Suprapubic skin (tissue), 4 donors: Measurements from ENCODE around the gene CDC45.

Experiments used
- POLR2A ChIP-seq, 2 donors: fragments of 450-650 bp; IDR thresholded peaks; one replicate each; pipeline ENCODE4 v1.6.1; 2017; ENCODE audit warnings: antibody characterized with exemption in 2 of 2, mild to moderate bottlenecking in 2 of 2, moderate library complexity in 2 of 2
- POLR2AphosphoS5 ChIP-seq, 3 donors: sonication (generic); formaldehyde crosslinking; IDR thresholded peaks; one replicate each; pipeline ENCODE4 v1.6.1; 2017; ENCODE audit warnings: antibody characterized with exemption in 3 of 3

GRCh38 chr22:19565382-19566278 is 85.9 kb downstream of the CDC45 start:
- TF ChIP-seq POLR2AphosphoS5 (IDR thresholded peaks at IDR 0.05) = no peak
- TF ChIP-seq POLR2A (IDR thresholded peaks at IDR 0.05) = no peak
